Mesothelial cell of epicardium (in vitro differentiated cells): ENCODE data around the gene ASB1. TPM values are rescaled to one million over a fixed set of nuclear protein-coding genes. Genes with fewer than 3 reads are reported as not detected.

ENCODE experiments used
- DNase-seq, 2 experiments: peaks; one replicate each; pipeline ENCODE4 v3.0.0; 2021; ENCODE audit warnings: low spot score in 2 of 2; ENCODE audit not compliant: unreplicated experiment in 2 of 2
- H3K27ac Mint-ChIP-seq: 2 replicates; pipeline ENCODE4 v1.8.0; 2021; ENCODE audit warnings: mixed read lengths
- H3K27me3 Mint-ChIP-seq: 2 replicates; pipeline ENCODE4 v1.8.0; 2021; ENCODE audit warnings: low read depth, mixed read lengths
- H3K36me3 Mint-ChIP-seq: 2 replicates; pipeline ENCODE4 v1.8.0; 2021; ENCODE audit warnings: mixed read lengths
- H3K4me1 Mint-ChIP-seq: 2 replicates; pipeline ENCODE4 v1.8.0; 2021; ENCODE audit warnings: mixed read lengths
- H3K4me3 Mint-ChIP-seq: 2 replicates; pipeline ENCODE4 v1.8.0; 2021; ENCODE audit warnings: mild to moderate bottlenecking, moderate library complexity, mixed read lengths
- H3K9me3 Mint-ChIP-seq: 2 replicates; pipeline ENCODE4 v1.8.0; 2021; ENCODE audit warnings: mixed read lengths
- CTCF ChIP-seq: fragments of 200-600 bp; sonication (generic); IDR thresholded peaks from one replicate; pipeline ENCODE4 v1.5.0; 2021; ENCODE audit warnings: antibody characterized with exemption; ENCODE audit not compliant: unreplicated experiment
- total RNA-seq: library from RNA; stranded (reverse); gene quantifications from 3 replicates; pipeline ENCODE4 v1.2.1, GENCODE V29; 2021

Gene ASB1
- total RNA-seq, 1 donor from 2014 or later, result 33.2 TPM

DNA sequence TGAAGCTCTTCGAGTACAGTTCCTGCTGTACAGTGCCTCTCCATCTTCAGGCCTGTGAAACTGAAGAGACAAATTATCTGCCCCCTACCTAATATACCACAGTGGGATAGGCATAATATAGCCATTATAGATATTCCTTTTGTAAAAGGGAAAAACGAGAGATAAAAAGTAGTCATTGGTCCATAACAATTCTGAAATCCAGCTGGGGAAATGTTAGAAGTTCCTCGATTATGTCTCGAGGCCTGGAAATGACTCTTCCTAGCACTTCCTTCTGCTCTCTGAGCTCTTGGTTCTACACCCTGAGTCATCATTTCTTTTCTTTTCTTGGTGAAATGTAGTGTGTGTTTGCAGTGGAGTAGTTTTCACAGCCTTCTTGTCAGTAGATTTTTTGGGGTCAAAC lies 51.5 kb downstream of the ASB1 start:
- no peaks in the 10 kb centered on the region for H3K27me3 Mint-ChIP-seq
- peaks cover 19% of the 10 kb centered on the region for H3K36me3 Mint-ChIP-seq
- H3K9me3 Mint-ChIP-seq, result peaks cover 46% of the 10 kb centered on the region
- H3K4me3 Mint-ChIP-seq, result no peak overlapping the region
- no peak for TF ChIP-seq CTCF
- no peak for DNase-seq
- peaks cover 2% of the 10 kb centered on the region for H3K4me1 Mint-ChIP-seq
- no peak overlapping the region for H3K27ac Mint-ChIP-seq

GRCh38 chr2:238479847-238480246 lies 53.1 kb downstream of the ASB1 start:
- H3K9me3 Mint-ChIP-seq, result peaks cover 30% of the 10 kb centered on the region
- no peaks in the 10 kb centered on the region for H3K27me3 Mint-ChIP-seq
- H3K36me3 Mint-ChIP-seq, result peaks cover 11% of the 10 kb centered on the region
- H3K4me1 Mint-ChIP-seq, result peaks cover 2% of the 10 kb centered on the region
- no peak overlapping the region for H3K4me3 Mint-ChIP-seq
- H3K27ac Mint-ChIP-seq, result no peak overlapping the region
- no peak for TF ChIP-seq CTCF
- no peak for DNase-seq

- Mint-ChIP-seq H3K27ac (no peak overlapping the region), H3K27me3 (no peaks in the 10 kb centered on the region)
These were observed 56.3 kb downstream of the ASB1 start for GRCh38 chr2:238483021-238483420.

GRCh38 chr2:238483656-238484055 lies 56.9 kb downstream of the ASB1 start:
- Mint-ChIP-seq H3K36me3 (peaks cover 8% of the 10 kb centered on the region), H3K27ac (no peak overlapping the region), H3K4me1 (no peaks in the 10 kb centered on the region), H3K4me3 (no peak overlapping the region), H3K9me3 (peaks cover 19% of the 10 kb centered on the region), H3K27me3 (no peaks in the 10 kb centered on the region)
- no peak for DNase-seq
- TF ChIP-seq CTCF, result no peak

More at GRCh38 chr2:238483021-238483420, 56.3 kb downstream of the ASB1 start:
- Mint-ChIP-seq H3K36me3 (peaks cover 11% of the 10 kb centered on the region), H3K4me1 (no peaks in the 10 kb centered on the region), H3K4me3 (no peak overlapping the region), H3K9me3 (peaks cover 25% of the 10 kb centered on the region)
- TF ChIP-seq CTCF, result no peak
- DNase-seq, result no peak

GRCh38 chr2:238484522-238485452 lies 58.1 kb downstream of the ASB1 start:
- Mint-ChIP-seq H3K27ac (no peak overlapping the region), H3K9me3 (peaks cover 12% of the 10 kb centered on the region), H3K4me3 (no peak overlapping the region), H3K27me3 (no peaks in the 10 kb centered on the region), H3K4me1 (no peaks in the 10 kb centered on the region), H3K36me3 (peaks cover 4% of the 10 kb centered on the region)
- peak in 1 of 2 experiments; percentile 26 for DNase-seq
- TF ChIP-seq CTCF, result no peak
